CD14-positive monocyte (primary cell): Measurements from ENCODE around the gene RANBP3. TPM values are rescaled to one million over a fixed set of nuclear protein-coding genes. Genes with fewer than 3 reads are reported as not detected.
"Not testable (repeated sequence)": the region's sequence is repeated elsewhere in the genome, so short reads cannot be mapped to it uniquely, and the experiment has no call there.

Experiments
- DNase-seq, 3 donors: peaks; one replicate each; pipeline ENCODE4 v3.0.0-alpha.2; 2011 to 2022
- H2AFZ ChIP-seq: 2 replicates; pipeline ENCODE4 v1.6.0; 2012; ENCODE audit warnings: mild to moderate bottlenecking, low read depth, low read length, inconsistent platforms; ENCODE audit not compliant: insufficient read depth, poor library complexity, severe bottlenecking
- H3K27ac ChIP-seq, 2 donors: 1 replicate in 1 of 2; 2 replicates in 1 of 2; pipeline ENCODE4 v1.5.1; 2012 to 2013; ENCODE audit warnings: low read length in 2 of 2, control low read depth in 1 of 2, inconsistent platforms in 1 of 2, low read depth in 1 of 2, mild to moderate bottlenecking in 1 of 2
- H3K27me3 ChIP-seq, 2 donors: one replicate each; pipeline versions ENCODE4 v1.6.0 to v1.6.1; 2011 to 2013; ENCODE audit warnings: low read length in 2 of 2; ENCODE audit not compliant: control insufficient read depth in 2 of 2, insufficient read depth in 2 of 2
- H3K36me3 ChIP-seq, 2 donors: replicated peaks in 1 of 2; 1 replicate in 1 of 2; 2 replicates in 1 of 2; pipeline versions ENCODE4 v1.5.1 to v1.6.1; 2012 to 2013; ENCODE audit warnings: low read length in 2 of 2, control low read depth in 1 of 2, inconsistent platforms in 1 of 2, mild to moderate bottlenecking in 1 of 2; ENCODE audit not compliant: insufficient read depth in 2 of 2, control insufficient read depth in 1 of 2
- H3K4me1 ChIP-seq, 2 donors: 1 replicate in 1 of 2; 2 replicates in 1 of 2; pipeline versions ENCODE4 v1.5.1 to v1.6.1; 2012 to 2013; ENCODE audit warnings: low read length in 2 of 2, control low read depth in 1 of 2, inconsistent platforms in 1 of 2, mild to moderate bottlenecking in 1 of 2, moderate library complexity in 1 of 2; ENCODE audit not compliant: insufficient read depth in 2 of 2, control insufficient read depth in 1 of 2
- H3K4me2 ChIP-seq: replicated peaks from 2 replicates; pipeline ENCODE3; 2012; ENCODE audit warnings: low read length, moderate library complexity, mild to moderate bottlenecking; ENCODE audit not compliant: poor library complexity, severe bottlenecking; ENCODE audit errors: extremely low read depth
- H3K4me3 ChIP-seq, 3 experiments: fragments of 200-600 bp in 1 of 3; sonication (generic) in 1 of 3; replicated peaks in 1 of 3; 1 replicate in 2 of 3; 2 replicates in 1 of 3; pipeline ENCODE4 v1.5.1; 2011 to 2013; ENCODE audit warnings: low read length in 3 of 3, mild to moderate bottlenecking in 3 of 3, control low read depth in 2 of 3, low read depth in 2 of 3, inconsistent platforms in 1 of 3, moderate library complexity in 1 of 3
- H3K79me2 ChIP-seq: 2 replicates; pipeline ENCODE4 v1.6.0; 2012; ENCODE audit warnings: mild to moderate bottlenecking, control low read depth, inconsistent platforms, low read length, moderate library complexity; ENCODE audit not compliant: insufficient read depth
- H3K9ac ChIP-seq: 2 replicates; pipeline ENCODE4 v1.6.0; 2017; ENCODE audit warnings: low read length, mild to moderate bottlenecking; ENCODE audit not compliant: insufficient read depth, poor library complexity, severe bottlenecking
- H3K9me3 ChIP-seq, 2 donors: replicated peaks in 1 of 2; 1 replicate in 1 of 2; 2 replicates in 1 of 2; pipeline versions ENCODE4 v1.5.1 to v1.6.1; 2012 to 2013; ENCODE audit warnings: low read length in 2 of 2, control low read depth in 1 of 2; ENCODE audit not compliant: control insufficient read depth in 1 of 2, insufficient read depth in 1 of 2
- H4K20me1 ChIP-seq: 2 replicates; pipeline ENCODE4 v1.6.0; 2012; ENCODE audit warnings: mild to moderate bottlenecking, low read length, control low read depth, moderate library complexity; ENCODE audit not compliant: insufficient read depth
- H3K27ac Mint-ChIP-seq, 7 donors: one replicate each; pipeline ENCODE4 v1.8.0; 2020; ENCODE audit warnings: mild to moderate bottlenecking in 7 of 7, mixed read lengths in 7 of 7, moderate library complexity in 6 of 7, inconsistent platforms in 2 of 7
- H3K27me3 Mint-ChIP-seq, 3 donors: one replicate each; pipeline ENCODE4 v1.8.0; 2021 to 2022; ENCODE audit warnings: low read depth in 3 of 3, mild to moderate bottlenecking in 3 of 3, mixed read lengths in 3 of 3, moderate library complexity in 3 of 3, inconsistent platforms in 1 of 3
- H3K36me3 Mint-ChIP-seq, 2 donors: one replicate each; pipeline ENCODE4 v1.8.0; 2020; ENCODE audit warnings: mixed read lengths in 2 of 2, inconsistent platforms in 1 of 2, mild to moderate bottlenecking in 1 of 2
- H3K4me1 Mint-ChIP-seq: one replicate; pipeline ENCODE4 v1.8.0; 2020; ENCODE audit warnings: mild to moderate bottlenecking, mixed read lengths
- H3K4me3 Mint-ChIP-seq, 2 donors: one replicate each; pipeline ENCODE4 v1.8.0; 2020; ENCODE audit warnings: mild to moderate bottlenecking in 2 of 2, mixed read lengths in 2 of 2, moderate library complexity in 1 of 2
- H3K9me3 Mint-ChIP-seq, 7 donors: one replicate each; pipeline ENCODE4 v1.8.0; 2020 to 2022; ENCODE audit warnings: mixed read lengths in 7 of 7, mild to moderate bottlenecking in 6 of 7, moderate library complexity in 6 of 7, inconsistent platforms in 2 of 7
- CTCF ChIP-seq: fragments of 200-600 bp; IDR thresholded peaks from one replicate; pipeline ENCODE4 v1.8.0; 2022; ENCODE audit warnings: antibody characterized with exemption, mild to moderate bottlenecking
- WGBS: methylation state at CpG from one replicate; pipeline ENCODE4 v1.1.5; 2013; ENCODE audit warnings: missing lambda C conversion rate; ENCODE audit not compliant: insufficient coverage; 5-methylcytosine and 5-hydroxymethylcytosine counted together
- intact Hi-C, 2 donors: fragments of 100-400 bp; cut with micrococcal nuclease; formaldehyde crosslinking; loops; one replicate each; pipeline versions ENCODE4 v1.15.0 to v1.15.1; 2023
- polyA plus RNA-seq, 3 donors: library from polyadenylated mRNA; depleted of rRNA in 1 of 3; unstranded in 2 of 3; stranded (reverse) in 1 of 3; fragments of 300-500 nt in 2 of 3; fragments of >200 nt in 1 of 3; fragmentation: Illumina TruSeq in 2 of 3; gene quantifications; 1 replicate in 2 of 3; 2 replicates in 1 of 3; pipeline ENCODE4 v1.2.3, GENCODE V29; 2012 to 2021

RANBP3 gene
- polyA plus RNA-seq, 3 donors: 4.5 to 49.5 (median 8.1) TPM

DNA sequence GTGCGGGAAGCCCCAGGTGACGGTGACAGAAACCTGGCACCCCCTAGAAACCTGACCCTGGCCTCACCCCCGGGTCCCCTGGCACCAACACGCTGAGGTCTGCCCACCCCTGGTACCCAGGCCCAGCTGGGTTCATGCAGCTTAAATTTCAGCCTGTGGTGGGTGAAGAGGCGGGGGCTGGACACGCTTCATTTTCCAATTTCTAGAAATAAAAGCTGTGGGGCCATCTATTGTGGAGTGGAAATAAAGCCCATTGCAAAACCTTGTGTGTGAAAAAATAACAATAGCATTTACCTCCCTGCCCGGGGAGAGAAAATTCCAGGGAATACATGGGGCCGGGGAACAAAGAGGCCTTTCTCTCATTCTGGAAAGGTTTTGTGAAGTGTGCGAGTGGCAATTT lies 100.1 kb downstream of the RANBP3 start:
- Histone ChIP-seq H2AFZ (no peak overlapping the region), H3K4me3 (no peak overlapping the region), H3K9ac (no peak overlapping the region), H3K36me3 (no peaks in the 10 kb centered on the region), H3K9me3 (no peaks in the 10 kb centered on the region), H3K79me2 (no peaks in the 10 kb centered on the region), H3K27ac (no peak overlapping the region), H3K4me1 (no peaks in the 10 kb centered on the region), H3K4me2 (no peak overlapping the region), H4K20me1 (no peaks in the 10 kb centered on the region), H3K27me3 (peaks cover 0 to 8% of the 10 kb centered on the region in 2 donors)
- H3K36me3 Mint-ChIP-seq: no peaks in the 10 kb centered on the region
- TF ChIP-seq CTCF: no peak
- DNase-seq: no peak
- no peak overlapping the region for H3K4me3 Mint-ChIP-seq
- WGBS: 60% methylated on average over 2 of the region's 9 CpGs
- intact Hi-C loops: no loop called here
- H3K27ac Mint-ChIP-seq: no peak overlapping the region
- no peaks in the 10 kb centered on the region for H3K4me1 Mint-ChIP-seq
- H3K27me3 Mint-ChIP-seq: peaks cover 22 to 35% (median 24%) of the 10 kb centered on the region in 3 donors
- H3K9me3 Mint-ChIP-seq: peaks cover 0 to 9% (median 0%) of the 10 kb centered on the region in 7 donors

GRCh38 chr19:5877427-5877826 lies 100.5 kb downstream of the RANBP3 start:
- no peaks in the 10 kb centered on the region for H3K4me1 Mint-ChIP-seq

DNA sequence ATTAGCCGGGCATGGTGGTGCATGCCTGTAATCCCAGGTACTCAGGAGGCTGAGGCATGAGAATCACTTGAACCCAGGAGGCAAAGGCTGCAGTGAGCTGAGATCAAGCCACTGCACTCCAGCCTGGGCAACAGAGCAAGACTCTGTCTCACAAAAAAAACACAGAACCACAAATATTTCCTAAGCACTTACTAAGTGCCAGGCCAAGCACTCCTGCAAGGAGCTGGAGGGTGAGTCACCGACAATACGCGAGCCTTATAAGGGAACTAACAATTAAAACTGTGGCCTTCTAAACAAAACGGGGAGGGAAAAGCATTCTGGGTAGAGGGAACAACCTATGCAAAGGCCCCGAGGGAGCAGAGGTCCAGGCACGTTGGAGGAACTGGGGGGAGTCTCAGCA lies 103.4 kb downstream of the RANBP3 start:
- H3K36me3 Mint-ChIP-seq, H3K9me3 Mint-ChIP-seq, H3K4me1 Mint-ChIP-seq, H3K9me3 ChIP-seq, H3K4me2 ChIP-seq, H3K4me3 Mint-ChIP-seq, H3K36me3 ChIP-seq, H3K4me1 ChIP-seq, H3K27ac ChIP-seq, H2AFZ ChIP-seq, H3K9ac ChIP-seq, H3K27me3 ChIP-seq, H3K27ac Mint-ChIP-seq, intact Hi-C loops, H3K79me2 ChIP-seq, H3K4me3 ChIP-seq, H4K20me1 ChIP-seq: not testable (repeated sequence)
- peak in 2 of 3 donors; percentile 15 to 31 for DNase-seq
- H3K27me3 Mint-ChIP-seq: peaks cover 8 to 15% (median 11%) of the 10 kb centered on the region in 3 donors
- 65% methylated on average over 2 of the region's 7 CpGs for WGBS

More at GRCh38 chr19:5877427-5877826, 100.5 kb downstream of the RANBP3 start:
- H3K27me3 ChIP-seq: peaks cover 0 to 8% of the 10 kb centered on the region in 2 donors
- peaks cover 22 to 35% (median 22%) of the 10 kb centered on the region in 3 donors for H3K27me3 Mint-ChIP-seq
- H4K20me1 ChIP-seq: no peaks in the 10 kb centered on the region
- TF ChIP-seq CTCF: no peak
- H3K27ac Mint-ChIP-seq: no peak overlapping the region
- H2AFZ ChIP-seq: no peak overlapping the region
- peaks cover 0 to 9% (median 0%) of the 10 kb centered on the region in 7 donors for H3K9me3 Mint-ChIP-seq
- H3K9me3 ChIP-seq: no peaks in the 10 kb centered on the region
- H3K36me3 Mint-ChIP-seq: no peaks in the 10 kb centered on the region
- WGBS: 87% methylated on average over 8 of the region's 8 CpGs
- H3K4me3 ChIP-seq: no peak overlapping the region
- no peaks in the 10 kb centered on the region for H3K79me2 ChIP-seq
- no peak overlapping the region for H3K27ac ChIP-seq
- no peak overlapping the region for H3K9ac ChIP-seq
- H3K4me2 ChIP-seq: no peak overlapping the region
- H3K36me3 ChIP-seq: no peaks in the 10 kb centered on the region
- intact Hi-C loops: no loop called here
- no peaks in the 10 kb centered on the region for H3K4me1 ChIP-seq
- no peak for DNase-seq
- no peak overlapping the region for H3K4me3 Mint-ChIP-seq
